CD14-positive monocyte (primary cell): ENCODE measurements around the gene FIS1. TPM values are rescaled to one million over a fixed set of nuclear protein-coding genes. Genes with fewer than 3 reads are reported as not detected.

Experiments
- DNase-seq, 3 donors: peaks; one replicate each; pipeline ENCODE4 v3.0.0-alpha.2; 2011 to 2022
- H2AFZ ChIP-seq: 2 replicates; pipeline ENCODE4 v1.6.0; 2012; ENCODE audit warnings: mild to moderate bottlenecking, low read depth, low read length, inconsistent platforms; ENCODE audit not compliant: insufficient read depth, poor library complexity, severe bottlenecking
- H3K27ac ChIP-seq, 2 donors: 1 replicate in 1 of 2; 2 replicates in 1 of 2; pipeline ENCODE4 v1.5.1; 2012 to 2013; ENCODE audit warnings: low read length in 2 of 2, control low read depth in 1 of 2, inconsistent platforms in 1 of 2, low read depth in 1 of 2, mild to moderate bottlenecking in 1 of 2
- H3K27me3 ChIP-seq, 2 donors: one replicate each; pipeline versions ENCODE4 v1.6.0 to v1.6.1; 2011 to 2013; ENCODE audit warnings: low read length in 2 of 2; ENCODE audit not compliant: control insufficient read depth in 2 of 2, insufficient read depth in 2 of 2
- H3K36me3 ChIP-seq, 2 donors: replicated peaks in 1 of 2; 1 replicate in 1 of 2; 2 replicates in 1 of 2; pipeline versions ENCODE4 v1.5.1 to v1.6.1; 2012 to 2013; ENCODE audit warnings: low read length in 2 of 2, control low read depth in 1 of 2, inconsistent platforms in 1 of 2, mild to moderate bottlenecking in 1 of 2; ENCODE audit not compliant: insufficient read depth in 2 of 2, control insufficient read depth in 1 of 2
- H3K4me1 ChIP-seq, 2 donors: 1 replicate in 1 of 2; 2 replicates in 1 of 2; pipeline versions ENCODE4 v1.5.1 to v1.6.1; 2012 to 2013; ENCODE audit warnings: low read length in 2 of 2, control low read depth in 1 of 2, inconsistent platforms in 1 of 2, mild to moderate bottlenecking in 1 of 2, moderate library complexity in 1 of 2; ENCODE audit not compliant: insufficient read depth in 2 of 2, control insufficient read depth in 1 of 2
- H3K4me2 ChIP-seq: replicated peaks from 2 replicates; pipeline ENCODE3; 2012; ENCODE audit warnings: low read length, moderate library complexity, mild to moderate bottlenecking; ENCODE audit not compliant: poor library complexity, severe bottlenecking; ENCODE audit errors: extremely low read depth
- H3K4me3 ChIP-seq, 3 experiments: fragments of 200-600 bp in 1 of 3; sonication (generic) in 1 of 3; replicated peaks in 1 of 3; 1 replicate in 2 of 3; 2 replicates in 1 of 3; pipeline ENCODE4 v1.5.1; 2011 to 2013; ENCODE audit warnings: low read length in 3 of 3, mild to moderate bottlenecking in 3 of 3, control low read depth in 2 of 3, low read depth in 2 of 3, inconsistent platforms in 1 of 3, moderate library complexity in 1 of 3
- H3K79me2 ChIP-seq: 2 replicates; pipeline ENCODE4 v1.6.0; 2012; ENCODE audit warnings: mild to moderate bottlenecking, control low read depth, inconsistent platforms, low read length, moderate library complexity; ENCODE audit not compliant: insufficient read depth
- H3K9ac ChIP-seq: 2 replicates; pipeline ENCODE4 v1.6.0; 2017; ENCODE audit warnings: low read length, mild to moderate bottlenecking; ENCODE audit not compliant: insufficient read depth, poor library complexity, severe bottlenecking
- H3K9me3 ChIP-seq, 2 donors: replicated peaks in 1 of 2; 1 replicate in 1 of 2; 2 replicates in 1 of 2; pipeline versions ENCODE4 v1.5.1 to v1.6.1; 2012 to 2013; ENCODE audit warnings: low read length in 2 of 2, control low read depth in 1 of 2; ENCODE audit not compliant: control insufficient read depth in 1 of 2, insufficient read depth in 1 of 2
- H4K20me1 ChIP-seq: 2 replicates; pipeline ENCODE4 v1.6.0; 2012; ENCODE audit warnings: mild to moderate bottlenecking, low read length, control low read depth, moderate library complexity; ENCODE audit not compliant: insufficient read depth
- H3K27ac Mint-ChIP-seq, 7 donors: one replicate each; pipeline ENCODE4 v1.8.0; 2020; ENCODE audit warnings: mild to moderate bottlenecking in 7 of 7, mixed read lengths in 7 of 7, moderate library complexity in 6 of 7, inconsistent platforms in 2 of 7
- H3K27me3 Mint-ChIP-seq, 3 donors: one replicate each; pipeline ENCODE4 v1.8.0; 2021 to 2022; ENCODE audit warnings: low read depth in 3 of 3, mild to moderate bottlenecking in 3 of 3, mixed read lengths in 3 of 3, moderate library complexity in 3 of 3, inconsistent platforms in 1 of 3
- H3K36me3 Mint-ChIP-seq, 2 donors: one replicate each; pipeline ENCODE4 v1.8.0; 2020; ENCODE audit warnings: mixed read lengths in 2 of 2, inconsistent platforms in 1 of 2, mild to moderate bottlenecking in 1 of 2
- H3K4me1 Mint-ChIP-seq: one replicate; pipeline ENCODE4 v1.8.0; 2020; ENCODE audit warnings: mild to moderate bottlenecking, mixed read lengths
- H3K4me3 Mint-ChIP-seq, 2 donors: one replicate each; pipeline ENCODE4 v1.8.0; 2020; ENCODE audit warnings: mild to moderate bottlenecking in 2 of 2, mixed read lengths in 2 of 2, moderate library complexity in 1 of 2
- H3K9me3 Mint-ChIP-seq, 7 donors: one replicate each; pipeline ENCODE4 v1.8.0; 2020 to 2022; ENCODE audit warnings: mixed read lengths in 7 of 7, mild to moderate bottlenecking in 6 of 7, moderate library complexity in 6 of 7, inconsistent platforms in 2 of 7
- CTCF ChIP-seq: fragments of 200-600 bp; IDR thresholded peaks from one replicate; pipeline ENCODE4 v1.8.0; 2022; ENCODE audit warnings: antibody characterized with exemption, mild to moderate bottlenecking
- WGBS: methylation state at CpG from one replicate; pipeline ENCODE4 v1.1.5; 2013; ENCODE audit warnings: missing lambda C conversion rate; ENCODE audit not compliant: insufficient coverage; 5-methylcytosine and 5-hydroxymethylcytosine counted together
- intact Hi-C, 2 donors: fragments of 100-400 bp; cut with micrococcal nuclease; formaldehyde crosslinking; loops; one replicate each; pipeline versions ENCODE4 v1.15.0 to v1.15.1; 2023
- polyA plus RNA-seq, 3 donors: library from polyadenylated mRNA; depleted of rRNA in 1 of 3; unstranded in 2 of 3; stranded (reverse) in 1 of 3; fragments of 300-500 nt in 2 of 3; fragments of >200 nt in 1 of 3; fragmentation: Illumina TruSeq in 2 of 3; gene quantifications; 1 replicate in 2 of 3; 2 replicates in 1 of 3; pipeline ENCODE4 v1.2.3, GENCODE V29; 2012 to 2021

The FIS1 gene
- polyA plus RNA-seq, 3 donors: 152 to 198 (median 195) TPM

GRCh38 chr7:101235050-101235449, 9.8 kb downstream of the FIS1 start:
- peaks cover 65% of the 10 kb centered on the region for H4K20me1 ChIP-seq
- intact Hi-C loops: no loop called here
- 87% methylated on average over 5 of the region's 11 CpGs for WGBS
- no peaks in the 10 kb centered on the region for H3K9me3 ChIP-seq
- TF ChIP-seq CTCF: peak; percentile 8
- H3K4me1 Mint-ChIP-seq: peaks cover 27% of the 10 kb centered on the region
- no peak overlapping the region for H2AFZ ChIP-seq
- H3K27ac Mint-ChIP-seq: peak overlapping the region in 3 of 7 donors; percentile 27 to 60 (median 59)
- no peak for DNase-seq
- H3K4me3 Mint-ChIP-seq: no peak overlapping the region
- peaks cover 14 to 31% (median 21%) of the 10 kb centered on the region in 3 donors for H3K27me3 Mint-ChIP-seq
- H3K4me1 ChIP-seq: peaks cover 23 to 26% of the 10 kb centered on the region in 2 donors
- no peak overlapping the region for H3K9ac ChIP-seq
- peaks cover 20 to 28% of the 10 kb centered on the region in 2 donors for H3K36me3 ChIP-seq
- H3K9me3 Mint-ChIP-seq: peaks cover 0 to 2% (median 0%) of the 10 kb centered on the region in 7 donors
- no peak overlapping the region for H3K4me3 ChIP-seq
- H3K4me2 ChIP-seq: no peak overlapping the region
- no peak overlapping the region for H3K27ac ChIP-seq
- H3K79me2 ChIP-seq: no peaks in the 10 kb centered on the region
- peaks cover 34 to 54% of the 10 kb centered on the region in 2 donors for H3K36me3 Mint-ChIP-seq
- H3K27me3 ChIP-seq: peaks cover 0 to 27% of the 10 kb centered on the region in 2 donors

- Mint-ChIP-seq H3K27me3 (peaks cover 14 to 31% (median 21%) of the 10 kb centered on the region in 3 donors), H3K36me3 (peaks cover 31 to 53% of the 10 kb centered on the region in 2 donors), H3K27ac (peak overlapping the region in 4 of 7 donors; percentile 27 to 60 (median 50)), H3K4me3 (no peak overlapping the region), H3K9me3 (peaks cover 0 to 2% (median 0%) of the 10 kb centered on the region in 7 donors), H3K4me1 (peaks cover 27% of the 10 kb centered on the region)
- Histone ChIP-seq H3K9ac (no peak overlapping the region), H3K4me2 (no peak overlapping the region), H3K27me3 (peaks cover 0 to 27% of the 10 kb centered on the region in 2 donors), H2AFZ (no peak overlapping the region), H3K9me3 (no peaks in the 10 kb centered on the region), H3K4me1 (peaks cover 21 to 22% of the 10 kb centered on the region in 2 donors), H3K36me3 (peaks cover 16 to 24% of the 10 kb centered on the region in 2 donors), H4K20me1 (peaks cover 61% of the 10 kb centered on the region), H3K4me3 (no peak overlapping the region), H3K27ac (no peak overlapping the region), H3K79me2 (no peaks in the 10 kb centered on the region)
- no peak for TF ChIP-seq CTCF
- intact Hi-C loops: no loop called here
- WGBS: 100% methylated on average over 3 of the region's 5 CpGs
- no peak for DNase-seq
These were observed 10.2 kb downstream of the FIS1 start for GRCh38 chr7:101234636-101235035.
